ENCODE data around the gene ITGAD.

The ITGAD gene

DNA sequence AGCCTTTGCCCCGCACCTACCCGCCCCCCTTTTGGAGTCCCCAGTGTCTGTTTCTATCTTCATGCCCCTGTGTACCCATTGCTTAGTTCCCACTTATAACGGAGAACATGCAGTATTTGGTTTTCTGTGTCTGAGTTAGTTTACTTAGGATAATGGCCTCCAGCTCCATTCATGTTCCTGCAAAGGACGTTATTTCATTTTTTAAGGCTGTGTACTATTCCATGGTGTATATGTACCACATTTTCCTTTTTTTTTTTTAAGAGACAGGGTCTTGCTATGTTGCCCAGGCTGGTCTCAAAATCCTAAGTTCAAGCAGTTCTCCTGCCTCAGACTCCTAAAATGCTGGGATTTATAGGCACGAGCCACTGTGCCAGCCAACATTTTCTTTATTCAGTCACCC is 74.7 kb downstream of the ITGAD start:
- no peak for ATAC-seq
- TF ChIP-seq OSR1 (CRISPR knock-in tag; IDR thresholded peaks at IDR 0.05) (no peak), ZNF8 (CRISPR knock-in tag; IDR thresholded peaks at IDR 0.05) (peak; percentile 50; the same call in 1 of the 2 replicates)
- TF ChIP-seq, protein P1, sequence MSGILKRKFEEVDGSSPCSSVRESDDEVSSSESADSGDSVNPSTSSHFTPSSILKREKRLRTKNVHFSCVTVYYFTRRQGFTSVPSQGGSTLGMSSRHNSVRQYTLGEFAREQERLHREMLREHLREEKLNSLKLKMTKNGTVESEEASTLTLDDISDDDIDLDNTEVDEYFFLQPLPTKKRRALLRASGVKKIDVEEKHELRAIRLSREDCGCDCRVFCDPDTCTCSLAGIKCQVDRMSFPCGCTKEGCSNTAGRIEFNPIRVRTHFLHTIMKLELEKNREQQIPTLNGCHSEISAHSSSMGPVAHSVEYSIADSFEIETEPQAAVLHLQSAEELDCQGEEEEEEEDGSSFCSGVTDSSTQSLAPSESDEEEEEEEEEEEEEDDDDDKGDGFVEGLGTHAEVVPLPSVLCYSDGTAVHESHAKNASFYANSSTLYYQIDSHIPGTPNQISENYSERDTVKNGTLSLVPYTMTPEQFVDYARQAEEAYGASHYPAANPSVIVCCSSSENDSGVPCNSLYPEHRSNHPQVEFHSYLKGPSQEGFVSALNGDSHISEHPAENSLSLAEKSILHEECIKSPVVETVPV (CRISPR knock-in tag; IDR thresholded peaks at IDR 0.05) = no peak

DNA sequence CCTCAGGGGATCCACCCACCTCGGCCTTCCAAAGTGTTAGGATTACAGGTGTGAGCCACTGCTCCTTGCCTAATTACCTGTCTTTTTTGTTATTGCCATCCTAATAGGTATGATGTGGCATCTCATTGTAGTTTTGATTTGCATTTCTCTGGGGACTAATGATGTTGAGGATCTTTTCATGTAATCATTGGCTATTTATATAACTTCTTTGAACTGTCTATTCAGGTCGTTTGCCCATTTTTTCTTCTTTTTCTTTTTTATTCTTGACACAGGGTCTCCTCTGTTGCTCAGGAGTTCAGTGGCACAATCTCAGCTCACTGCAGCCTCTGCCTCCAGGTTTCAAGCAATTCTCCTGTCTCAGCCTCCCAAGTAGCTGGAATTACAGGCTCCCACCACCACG is 77.5 kb downstream of the ITGAD start:
- TF ChIP-seq, protein P2, sequence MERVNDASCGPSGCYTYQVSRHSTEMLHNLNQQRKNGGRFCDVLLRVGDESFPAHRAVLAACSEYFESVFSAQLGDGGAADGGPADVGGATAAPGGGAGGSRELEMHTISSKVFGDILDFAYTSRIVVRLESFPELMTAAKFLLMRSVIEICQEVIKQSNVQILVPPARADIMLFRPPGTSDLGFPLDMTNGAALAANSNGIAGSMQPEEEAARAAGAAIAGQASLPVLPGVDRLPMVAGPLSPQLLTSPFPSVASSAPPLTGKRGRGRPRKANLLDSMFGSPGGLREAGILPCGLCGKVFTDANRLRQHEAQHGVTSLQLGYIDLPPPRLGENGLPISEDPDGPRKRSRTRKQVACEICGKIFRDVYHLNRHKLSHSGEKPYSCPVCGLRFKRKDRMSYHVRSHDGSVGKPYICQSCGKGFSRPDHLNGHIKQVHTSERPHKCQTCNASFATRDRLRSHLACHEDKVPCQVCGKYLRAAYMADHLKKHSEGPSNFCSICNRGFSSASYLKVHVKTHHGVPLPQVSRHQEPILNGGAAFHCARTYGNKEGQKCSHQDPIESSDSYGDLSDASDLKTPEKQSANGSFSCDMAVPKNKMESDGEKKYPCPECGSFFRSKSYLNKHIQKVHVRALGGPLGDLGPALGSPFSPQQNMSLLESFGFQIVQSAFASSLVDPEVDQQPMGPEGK (CRISPR knock-in tag; IDR thresholded peaks at IDR 0.05; ENCODE audit: borderline replicate concordance) = no peak
- TF ChIP-seq ARNTL (CRISPR knock-in tag; IDR thresholded peaks at IDR 0.05; ENCODE audit: borderline replicate concordance, low read depth) = no peak
- ATAC-seq = no peak

DNA sequence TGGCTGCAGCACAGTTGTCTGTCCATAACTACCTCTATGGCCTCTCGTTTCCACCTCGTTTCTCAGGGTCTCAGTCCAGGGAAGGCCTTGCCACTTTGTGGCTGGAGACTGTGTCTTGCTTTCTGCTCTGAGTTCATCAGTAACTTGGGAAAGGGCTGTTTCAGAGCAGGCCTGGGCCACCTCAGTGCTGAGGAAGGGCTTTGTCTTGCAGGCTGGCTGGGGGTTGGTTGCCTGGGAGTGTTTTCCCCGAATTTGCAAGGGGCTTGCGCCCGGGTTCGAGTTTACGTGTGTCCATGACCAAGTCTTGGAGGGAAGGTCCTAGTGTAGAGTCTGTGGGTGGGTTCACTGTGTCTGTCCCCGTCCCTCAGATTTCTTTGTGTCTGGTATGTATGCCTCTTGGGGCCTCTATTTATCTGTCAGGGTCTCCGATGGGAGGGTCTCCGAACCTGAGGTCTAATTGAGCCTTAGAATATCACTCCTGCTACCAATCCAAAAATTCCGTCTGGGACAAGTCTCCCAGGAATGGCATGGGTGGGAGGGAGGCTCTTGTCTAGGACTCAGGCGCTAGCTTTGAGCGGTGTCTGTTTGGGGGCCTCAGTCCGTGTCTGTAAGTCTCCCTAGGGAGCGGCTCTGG is 78.2 kb downstream of the ITGAD start:
- TF ChIP-seq ZC3H10 (CRISPR knock-in tag; IDR thresholded peaks at IDR 0.05) (no peak), PPARA (CRISPR knock-in tag; IDR thresholded peaks at IDR 0.05; ENCODE audit: borderline replicate concordance) (no peak), TOX (CRISPR knock-in tag; IDR thresholded peaks at IDR 0.05; ENCODE audit: borderline replicate concordance) (no peak), ESRRG (CRISPR knock-in tag; IDR thresholded peaks at IDR 0.05) (no peak), GLIS3 (CRISPR knock-in tag; IDR thresholded peaks at IDR 0.05) (no peak), ZFP3 (CRISPR knock-in tag; IDR thresholded peaks at IDR 0.05) (no peak), ARNTL (CRISPR knock-in tag; IDR thresholded peaks at IDR 0.05; ENCODE audit: borderline replicate concordance, low read depth) (no peak), TCF4 (CRISPR knock-in tag; IDR thresholded peaks at IDR 0.05; ENCODE audit: borderline replicate concordance) (no peak), RARB (CRISPR knock-in tag; IDR thresholded peaks at IDR 0.05) (no peak), ZNF70 (CRISPR knock-in tag; IDR thresholded peaks at IDR 0.05) (no peak), CSDC2 (CRISPR knock-in tag; IDR thresholded peaks at IDR 0.05) (no peak), ISL1 (CRISPR knock-in tag; IDR thresholded peaks at IDR 0.05) (no peak), ZNF565 (CRISPR knock-in tag; conservative IDR thresholded peaks at IDR 0.05; ENCODE audit: low read depth) (no peak), ZNF8 (CRISPR knock-in tag; IDR thresholded peaks at IDR 0.05) (no peak), OSR1 (CRISPR knock-in tag; IDR thresholded peaks at IDR 0.05) (no peak)
- TF ChIP-seq, protein P3, sequence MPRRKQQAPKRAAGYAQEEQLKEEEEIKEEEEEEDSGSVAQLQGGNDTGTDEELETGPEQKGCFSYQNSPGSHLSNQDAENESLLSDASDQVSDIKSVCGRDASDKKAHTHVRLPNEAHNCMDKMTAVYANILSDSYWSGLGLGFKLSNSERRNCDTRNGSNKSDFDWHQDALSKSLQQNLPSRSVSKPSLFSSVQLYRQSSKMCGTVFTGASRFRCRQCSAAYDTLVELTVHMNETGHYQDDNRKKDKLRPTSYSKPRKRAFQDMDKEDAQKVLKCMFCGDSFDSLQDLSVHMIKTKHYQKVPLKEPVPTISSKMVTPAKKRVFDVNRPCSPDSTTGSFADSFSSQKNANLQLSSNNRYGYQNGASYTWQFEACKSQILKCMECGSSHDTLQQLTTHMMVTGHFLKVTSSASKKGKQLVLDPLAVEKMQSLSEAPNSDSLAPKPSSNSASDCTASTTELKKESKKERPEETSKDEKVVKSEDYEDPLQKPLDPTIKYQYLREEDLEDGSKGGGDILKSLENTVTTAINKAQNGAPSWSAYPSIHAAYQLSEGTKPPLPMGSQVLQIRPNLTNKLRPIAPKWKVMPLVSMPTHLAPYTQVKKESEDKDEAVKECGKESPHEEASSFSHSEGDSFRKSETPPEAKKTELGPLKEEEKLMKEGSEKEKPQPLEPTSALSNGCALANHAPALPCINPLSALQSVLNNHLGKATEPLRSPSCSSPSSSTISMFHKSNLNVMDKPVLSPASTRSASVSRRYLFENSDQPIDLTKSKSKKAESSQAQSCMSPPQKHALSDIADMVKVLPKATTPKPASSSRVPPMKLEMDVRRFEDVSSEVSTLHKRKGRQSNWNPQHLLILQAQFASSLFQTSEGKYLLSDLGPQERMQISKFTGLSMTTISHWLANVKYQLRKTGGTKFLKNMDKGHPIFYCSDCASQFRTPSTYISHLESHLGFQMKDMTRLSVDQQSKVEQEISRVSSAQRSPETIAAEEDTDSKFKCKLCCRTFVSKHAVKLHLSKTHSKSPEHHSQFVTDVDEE (CRISPR knock-in tag; IDR thresholded peaks at IDR 0.05) = no peak
- TF ChIP-seq, protein P4, sequence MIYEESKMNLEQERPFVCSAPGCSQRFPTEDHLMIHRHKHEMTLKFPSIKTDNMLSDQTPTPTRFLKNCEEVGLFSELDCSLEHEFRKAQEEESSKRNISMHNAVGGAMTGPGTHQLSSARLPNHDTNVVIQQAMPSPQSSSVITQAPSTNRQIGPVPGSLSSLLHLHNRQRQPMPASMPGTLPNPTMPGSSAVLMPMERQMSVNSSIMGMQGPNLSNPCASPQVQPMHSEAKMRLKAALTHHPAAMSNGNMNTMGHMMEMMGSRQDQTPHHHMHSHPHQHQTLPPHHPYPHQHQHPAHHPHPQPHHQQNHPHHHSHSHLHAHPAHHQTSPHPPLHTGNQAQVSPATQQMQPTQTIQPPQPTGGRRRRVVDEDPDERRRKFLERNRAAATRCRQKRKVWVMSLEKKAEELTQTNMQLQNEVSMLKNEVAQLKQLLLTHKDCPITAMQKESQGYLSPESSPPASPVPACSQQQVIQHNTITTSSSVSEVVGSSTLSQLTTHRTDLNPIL (CRISPR knock-in tag; IDR thresholded peaks at IDR 0.05; ENCODE audit: low read depth) = no peak
- TF ChIP-seq, protein P2 (CRISPR knock-in tag; IDR thresholded peaks at IDR 0.05; ENCODE audit: borderline replicate concordance) = no peak
- TF ChIP-seq, protein P5, sequence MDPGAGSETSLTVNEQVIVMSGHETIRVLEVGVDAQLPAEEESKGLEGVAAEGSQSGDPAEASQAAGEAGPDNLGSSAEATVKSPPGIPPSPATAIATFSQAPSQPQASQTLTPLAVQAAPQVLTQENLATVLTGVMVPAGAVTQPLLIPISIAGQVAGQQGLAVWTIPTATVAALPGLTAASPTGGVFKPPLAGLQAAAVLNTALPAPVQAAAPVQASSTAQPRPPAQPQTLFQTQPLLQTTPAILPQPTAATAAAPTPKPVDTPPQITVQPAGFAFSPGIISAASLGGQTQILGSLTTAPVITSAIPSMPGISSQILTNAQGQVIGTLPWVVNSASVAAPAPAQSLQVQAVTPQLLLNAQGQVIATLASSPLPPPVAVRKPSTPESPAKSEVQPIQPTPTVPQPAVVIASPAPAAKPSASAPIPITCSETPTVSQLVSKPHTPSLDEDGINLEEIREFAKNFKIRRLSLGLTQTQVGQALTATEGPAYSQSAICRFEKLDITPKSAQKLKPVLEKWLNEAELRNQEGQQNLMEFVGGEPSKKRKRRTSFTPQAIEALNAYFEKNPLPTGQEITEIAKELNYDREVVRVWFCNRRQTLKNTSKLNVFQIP (CRISPR knock-in tag; IDR thresholded peaks at IDR 0.05; ENCODE audit: borderline replicate concordance, low read depth) = no peak
- TF ChIP-seq, protein P1 (CRISPR knock-in tag; IDR thresholded peaks at IDR 0.05) = no peak
- no peak for ATAC-seq
